Neural progenitor cell (in vitro differentiated cells): Measurements from ENCODE around the gene NTN4. TPM values are rescaled to one million over a fixed set of nuclear protein-coding genes. Genes with fewer than 3 reads are reported as not detected.
"Not testable (repeated sequence)": the region's sequence is repeated elsewhere in the genome, so short reads cannot be mapped to it uniquely, and the experiment has no call there.

Experiments
- DNase-seq: peaks from one replicate; pipeline ENCODE4 v3.0.0-alpha.2; 2016; ENCODE audit warnings: low spot score
- H2AFZ ChIP-seq: fragments of 200-600 bp; sonication (generic); replicated peaks from 2 replicates; pipeline ENCODE4 v1.6.1; 2016; ENCODE audit warnings: antibody characterized with exemption
- H3F3A ChIP-seq: fragments of 200-600 bp; sonication (generic); 2 replicates; pipeline ENCODE4 v1.6.1; 2016; ENCODE audit warnings: antibody characterized with exemption, low read depth
- H3K27ac ChIP-seq: fragments of 200-600 bp; sonication (generic); 2 replicates; pipeline ENCODE4 v1.5.1; 2016; ENCODE audit warnings: mild to moderate bottlenecking
- H3K27me3 ChIP-seq: fragments of 200-600 bp; sonication (generic); 2 replicates; pipeline ENCODE4 v1.6.1; 2016; ENCODE audit warnings: mild to moderate bottlenecking, moderate library complexity
- H3K36me3 ChIP-seq: fragments of 200-600 bp; sonication (generic); 2 replicates; pipeline ENCODE4 v1.5.1; 2016
- H3K4me1 ChIP-seq: fragments of 200-600 bp; sonication (generic); 2 replicates; pipeline ENCODE4 v1.6.1; 2016; ENCODE audit warnings: mixed run types
- H3K4me2 ChIP-seq: fragments of 200-600 bp; sonication (generic); 2 replicates; pipeline ENCODE4 v1.6.1; 2016
- H3K4me3 ChIP-seq: fragments of 200-600 bp; sonication (generic); 2 replicates; pipeline ENCODE4 v1.5.1; 2016
- H3K79me2 ChIP-seq: fragments of 200-600 bp; sonication (generic); 2 replicates; pipeline ENCODE4 v1.6.1; 2016; ENCODE audit warnings: low read depth
- H3K9ac ChIP-seq: fragments of 200-600 bp; sonication (generic); 2 replicates; pipeline ENCODE4 v1.6.1; 2016
- H3K9me3 ChIP-seq: fragments of 200-600 bp; sonication (generic); 2 replicates; pipeline ENCODE4 v1.5.1; 2016; ENCODE audit warnings: low read depth
- H4K20me1 ChIP-seq: fragments of 200-600 bp; sonication (generic); 2 replicates; pipeline ENCODE4 v1.6.1; 2016; ENCODE audit warnings: low read depth
- H3K27ac Mint-ChIP-seq: 3 replicates; pipeline ENCODE4 v1.8.0; 2021; ENCODE audit warnings: mixed read lengths
- H3K27me3 Mint-ChIP-seq: 2 replicates; pipeline ENCODE4 v1.8.0; 2022; ENCODE audit warnings: low read depth, mild to moderate bottlenecking, inconsistent platforms, moderate library complexity, mixed read lengths; ENCODE audit not compliant: insufficient read depth
- H3K36me3 Mint-ChIP-seq: 3 replicates; pipeline ENCODE4 v1.8.0; 2021; ENCODE audit warnings: mixed read lengths
- H3K4me1 Mint-ChIP-seq: 3 replicates; pipeline ENCODE4 v1.8.0; 2021; ENCODE audit warnings: mixed read lengths
- H3K4me3 Mint-ChIP-seq: 3 replicates; pipeline ENCODE4 v1.8.0; 2021; ENCODE audit warnings: mild to moderate bottlenecking, moderate library complexity, mixed read lengths
- H3K9me3 Mint-ChIP-seq: 3 replicates; pipeline ENCODE4 v1.8.0; 2020; ENCODE audit warnings: mixed read lengths
- CTCF ChIP-seq: fragments of 200-600 bp; sonication (generic); IDR thresholded peaks from 2 replicates; pipeline ENCODE4 v1.5.1; 2017; ENCODE audit warnings: antibody characterized with exemption, mild to moderate bottlenecking
- EZH2 ChIP-seq: fragments of 200-600 bp; sonication (generic); IDR thresholded peaks from 2 replicates; pipeline ENCODE4 v1.6.1; 2017; ENCODE audit warnings: antibody characterized with exemption, mild to moderate bottlenecking, moderate library complexity
- EZH2phosphoT487 ChIP-seq: fragments of 200-600 bp; sonication (generic); IDR thresholded peaks from 2 replicates; pipeline ENCODE4 v1.6.1; 2017; ENCODE audit warnings: antibody characterized with exemption
- total RNA-seq: library from RNA; depleted of rRNA; stranded (reverse); fragments of >200 nt; gene quantifications from 2 replicates; pipeline ENCODE4 v1.2.3, GENCODE V29; 2015; ENCODE audit warnings: low replicate concordance

NTN4 gene
- total RNA-seq, 1 donor from 2014 or later: 2.3 TPM

GRCh38 chr12:95736631-95737030 lies 53.9 kb downstream of the NTN4 start:
- Histone ChIP-seq H3K4me1 (no peaks in the 10 kb centered on the region), H3K4me3 (no peak overlapping the region), H3K79me2 (no peaks in the 10 kb centered on the region), H3K36me3 (no peaks in the 10 kb centered on the region), H3K9ac (no peak overlapping the region), H2AFZ (no peak overlapping the region), H3K27me3 (no peaks in the 10 kb centered on the region), H3K9me3 (no peaks in the 10 kb centered on the region), H3K27ac (no peak overlapping the region), H3K4me2 (no peak overlapping the region), H4K20me1 (no peaks in the 10 kb centered on the region), H3F3A (no peaks in the 10 kb centered on the region)
- Mint-ChIP-seq H3K9me3 (no peaks in the 10 kb centered on the region), H3K36me3 (no peaks in the 10 kb centered on the region), H3K4me1 (no peaks in the 10 kb centered on the region), H3K27me3 (peaks cover 2% of the 10 kb centered on the region), H3K27ac (no peak overlapping the region), H3K4me3 (no peak overlapping the region)
- no peak for TF ChIP-seq CTCF
- DNase-seq: no peak

- H4K20me1 ChIP-seq, H3K9me3 ChIP-seq, H3K4me1 ChIP-seq, H3K4me1 Mint-ChIP-seq, H3K4me2 ChIP-seq, H3K9ac ChIP-seq, DNase-seq, H3F3A ChIP-seq, H3K27ac Mint-ChIP-seq, H3K4me3 ChIP-seq, H3K27me3 Mint-ChIP-seq, H3K79me2 ChIP-seq, H3K36me3 ChIP-seq, H3K4me3 Mint-ChIP-seq, H3K27me3 ChIP-seq, H3K27ac ChIP-seq, H3K9me3 Mint-ChIP-seq, H3K36me3 Mint-ChIP-seq, H2AFZ ChIP-seq: not testable (repeated sequence)
Observed at GRCh38 chr12:95735728-95736127, 54.8 kb downstream of the NTN4 start.

- H3K9me3 ChIP-seq: no peaks in the 10 kb centered on the region
- H3K36me3 Mint-ChIP-seq: no peaks in the 10 kb centered on the region
- no peak overlapping the region for H3K27ac Mint-ChIP-seq
- H2AFZ ChIP-seq: no peak overlapping the region
- no peaks in the 10 kb centered on the region for H3K4me1 ChIP-seq
- TF ChIP-seq CTCF: no peak
- TF ChIP-seq EZH2phosphoT487: no peak
- TF ChIP-seq EZH2: no peak
- H3K4me2 ChIP-seq: no peak overlapping the region
- H3K36me3 ChIP-seq: no peaks in the 10 kb centered on the region
- DNase-seq: no peak
- H3K4me3 ChIP-seq: no peak overlapping the region
- no peaks in the 10 kb centered on the region for H3K9me3 Mint-ChIP-seq
- H3K4me1 Mint-ChIP-seq: no peaks in the 10 kb centered on the region
- peaks cover 2% of the 10 kb centered on the region for H3K27me3 Mint-ChIP-seq
- H3K27me3 ChIP-seq: no peaks in the 10 kb centered on the region
- no peak overlapping the region for H3K9ac ChIP-seq
- no peaks in the 10 kb centered on the region for H3K79me2 ChIP-seq
- H4K20me1 ChIP-seq: no peaks in the 10 kb centered on the region
- no peaks in the 10 kb centered on the region for H3F3A ChIP-seq
- no peak overlapping the region for H3K4me3 Mint-ChIP-seq
- H3K27ac ChIP-seq: no peak overlapping the region
Observed at GRCh38 chr12:95733141-95733825, 57.3 kb downstream of the NTN4 start.

- TF ChIP-seq EZH2phosphoT487 (no peak), EZH2 (no peak), CTCF (no peak)
- peaks cover 2% of the 10 kb centered on the region for H3K36me3 Mint-ChIP-seq
- H3K4me1 Mint-ChIP-seq: no peaks in the 10 kb centered on the region
Observed at GRCh38 chr12:95731519-95731958, 59.0 kb downstream of the NTN4 start.

More at GRCh38 chr12:95731519-95731958, 59.0 kb downstream of the NTN4 start:
- peaks cover 2% of the 10 kb centered on the region for H3K9me3 Mint-ChIP-seq
- Histone ChIP-seq H3K27ac (no peak overlapping the region), H2AFZ (no peak overlapping the region), H3K9me3 (no peaks in the 10 kb centered on the region), H3K4me2 (no peak overlapping the region), H3K79me2 (no peaks in the 10 kb centered on the region), H4K20me1 (no peaks in the 10 kb centered on the region), H3K4me3 (no peak overlapping the region), H3K4me1 (no peaks in the 10 kb centered on the region), H3F3A (no peaks in the 10 kb centered on the region), H3K9ac (no peak overlapping the region), H3K36me3 (no peaks in the 10 kb centered on the region), H3K27me3 (no peaks in the 10 kb centered on the region)
- no peak for DNase-seq
- no peak overlapping the region for H3K4me3 Mint-ChIP-seq
- no peak overlapping the region for H3K27ac Mint-ChIP-seq
- H3K27me3 Mint-ChIP-seq: peaks cover 2% of the 10 kb centered on the region
